HG02970 (cell line): ENCODE data around the gene TSPAN14.
"Not testable (repeated sequence)": the region's sequence is repeated elsewhere in the genome, so short reads cannot be mapped to it uniquely, and the experiment has no call there.

Experiments used
- ATAC-seq: cut with Tn5 transposase; IDR thresholded peaks from one replicate; pipeline ENCODE4 v1.9.1; 2021; ENCODE audit warnings: mild to moderate bottlenecking, moderate library complexity, moderate number of reproducible peaks; ENCODE audit not compliant: unreplicated experiment, low FRiP score

The TSPAN14 gene

GRCh38 chr10:80453842-80454512, at the start of gene TSPAN14:
TSPAN14 (plus strand) TSS chr10:80454310; CDS start chr10:80489234, 34,924 bp downstream.
- peak; percentile 80 for ATAC-seq

- ATAC-seq, result no peak
Measured at GRCh38 chr10:80405035-80405434, 49.1 kb upstream of the TSPAN14 start.

- no peak for ATAC-seq
Measured at GRCh38 chr10:80405626-80406025, 48.5 kb upstream of the TSPAN14 start.

GRCh38 chr10:80406204-80406603, 47.9 kb upstream of the TSPAN14 start:
- no peak for ATAC-seq

- ATAC-seq, result no peak
Measured at GRCh38 chr10:80407812-80408241, 46.3 kb upstream of the TSPAN14 start.

GRCh38 chr10:80408242-80409101, 45.6 kb upstream of the TSPAN14 start, which contains the start of gene PRXL2A:
PRXL2A (plus strand) TSS chr10:80408551; CDS start chr10:80420468, 11,917 bp downstream.
- ATAC-seq, result peak; percentile 93

- ATAC-seq, result no peak
Measured at GRCh38 chr10:80409121-80409520, 45.0 kb upstream of the TSPAN14 start.

GRCh38 chr10:80410122-80410521, 44.0 kb upstream of the TSPAN14 start:
- ATAC-seq, result no peak

- ATAC-seq, result no peak
Measured at GRCh38 chr10:80410578-80411145, 43.4 kb upstream of the TSPAN14 start.

- no peak for ATAC-seq
Measured at GRCh38 chr10:80411267-80411668, 42.8 kb upstream of the TSPAN14 start.

- no peak for ATAC-seq
Measured at GRCh38 chr10:80411681-80412220, 42.4 kb upstream of the TSPAN14 start.

GRCh38 chr10:80412486-80412885, 41.6 kb upstream of the TSPAN14 start:
- no peak for ATAC-seq

GRCh38 chr10:80413271-80413996, 40.7 kb upstream of the TSPAN14 start:
- ATAC-seq, result no peak

- ATAC-seq, result no peak
Measured at GRCh38 chr10:80414142-80414895, 39.8 kb upstream of the TSPAN14 start.

GRCh38 chr10:80415734-80416478, 38.2 kb upstream of the TSPAN14 start:
- ATAC-seq, result no peak

GRCh38 chr10:80416479-80417098, 37.5 kb upstream of the TSPAN14 start:
- ATAC-seq, result no peak

- ATAC-seq, result not testable (repeated sequence)
Measured at GRCh38 chr10:80417256-80417655, 36.9 kb upstream of the TSPAN14 start.

- no peak for ATAC-seq
Measured at GRCh38 chr10:80421050-80421706, 32.9 kb upstream of the TSPAN14 start.
